Activated CD4-positive, alpha-beta memory T cell treated with anti-CD3 and anti-CD28 coated beads, Interleukin-2, amount 10 ng/mL, durations not matched to agents 7 days and 5 days (primary cell): ENCODE data around the gene RP9. TPM values are rescaled to one million over a fixed set of nuclear protein-coding genes. Genes with fewer than 3 reads are reported as not detected.

Experiments
- CTCF ChIA-PET: fragments of 350-600 bp; sonication (Branson Sonifier 250); formaldehyde crosslinking; loops from one replicate; lab custom pipeline; 2021; ENCODE audit warnings: antibody characterized with exemption, inconsistent platforms; lab: Charles Lee
- POLR2A ChIA-PET: fragments of 350-600 bp; sonication (Branson Sonifier 250); formaldehyde crosslinking; loops from one replicate; lab custom pipeline; 2021; ENCODE audit warnings: antibody characterized with exemption; lab: Charles Lee
- DNase-seq: peaks from one replicate; pipeline ENCODE4 v3.0.0-alpha.2; 2020
- H3K27ac Mint-ChIP-seq: one replicate; pipeline ENCODE4 v1.8.0; 2021; ENCODE audit warnings: mild to moderate bottlenecking, mixed read lengths
- H3K27me3 Mint-ChIP-seq: one replicate; pipeline ENCODE4 v1.8.0; 2021; ENCODE audit warnings: mixed read lengths
- H3K36me3 Mint-ChIP-seq: one replicate; pipeline ENCODE4 v1.8.0; 2021; ENCODE audit warnings: low read depth, mixed read lengths
- H3K4me1 Mint-ChIP-seq: one replicate; pipeline ENCODE4 v1.8.0; 2021; ENCODE audit warnings: mixed read lengths
- H3K4me3 Mint-ChIP-seq: one replicate; pipeline ENCODE4 v1.8.0; 2021; ENCODE audit warnings: mild to moderate bottlenecking, mixed read lengths
- H3K9me3 Mint-ChIP-seq: one replicate; pipeline ENCODE4 v1.8.0; 2021; ENCODE audit warnings: mixed read lengths
- total RNA-seq, 2 experiments: library from RNA; stranded (reverse); gene quantifications; one replicate each; pipeline ENCODE4 v1.2.3, GENCODE V29; 2021

Gene RP9
- total RNA-seq, 2 experiments from 2014 or later, result 9.7 to 11.5 TPM

DNA sequence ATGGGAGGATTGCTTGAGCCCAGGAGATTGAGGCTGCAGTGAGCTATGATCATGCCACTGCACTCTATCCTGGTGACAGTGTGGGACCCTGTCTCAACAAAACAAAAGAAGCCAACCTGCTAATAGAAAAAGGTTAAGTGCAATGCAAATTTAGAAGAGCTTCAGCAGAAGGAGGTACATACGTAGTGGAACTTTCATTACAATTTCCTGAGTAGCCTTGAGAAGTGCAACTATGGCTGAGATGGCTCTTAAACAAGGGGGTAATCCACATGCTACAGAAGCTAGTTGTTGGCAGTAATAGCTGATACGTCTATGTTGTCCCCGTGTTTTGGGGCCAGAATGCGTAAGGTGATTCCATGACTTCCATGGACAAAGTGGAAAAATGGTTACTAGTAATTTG lies 36.0 kb downstream of the RP9 start:
- H3K27ac Mint-ChIP-seq, result no peak overlapping the region
- H3K27me3 Mint-ChIP-seq, result peaks cover 18% of the 10 kb centered on the region
- no peak overlapping the region for H3K4me3 Mint-ChIP-seq
- ChIA-PET CTCF (interaction anchor here (1.3 to 2.0 kb wide), 2 partner anchors 20 to 227 kb away, joined by 5 to 7 read pairs; no protein-coding TSS in a partner anchor), POLR2A (interaction anchor here (1.7 kb wide), 1 partner anchor 11 kb away, joined by 6 read pairs; the partner anchor contains the start of gene NT5C3A)
- peaks cover 12% of the 10 kb centered on the region for H3K9me3 Mint-ChIP-seq
- no peaks in the 10 kb centered on the region for H3K36me3 Mint-ChIP-seq
- no peak for DNase-seq
- peaks cover 14% of the 10 kb centered on the region for H3K4me1 Mint-ChIP-seq

DNA sequence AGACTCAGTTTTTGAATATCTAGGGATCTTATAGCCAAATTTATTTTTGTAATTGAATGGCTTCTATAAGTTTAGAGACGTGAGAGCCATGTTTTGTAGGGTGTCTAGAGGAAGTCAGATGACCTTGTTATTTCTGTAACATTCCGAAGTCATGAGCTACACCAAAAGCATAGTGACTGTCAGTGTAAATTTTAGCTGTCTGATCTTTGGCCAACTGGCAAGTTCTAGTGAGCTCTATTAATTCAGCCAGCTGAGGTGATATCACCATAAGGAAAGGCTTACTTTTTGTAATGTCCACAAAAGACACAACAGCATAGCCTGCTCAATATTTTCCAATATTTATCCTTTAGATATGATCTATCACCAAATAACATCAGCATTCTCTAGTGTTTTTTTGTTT lies 36.7 kb downstream of the RP9 start:
- Mint-ChIP-seq H3K36me3 (no peaks in the 10 kb centered on the region), H3K4me1 (peaks cover 11% of the 10 kb centered on the region), H3K4me3 (no peak overlapping the region), H3K27ac (no peak overlapping the region), H3K27me3 (peaks cover 16% of the 10 kb centered on the region), H3K9me3 (peaks cover 12% of the 10 kb centered on the region)
- ChIA-PET CTCF (interaction anchor here (0.6 to 1.3 kb wide), 2 partner anchors 19 to 25 kb away, joined by 3 to 5 read pairs; no protein-coding TSS in a partner anchor), POLR2A (interaction anchor here (1.7 kb wide), 1 partner anchor 10 kb away, joined by 6 read pairs; the partner anchor contains the start of gene NT5C3A)
- DNase-seq, result no peak

- H3K27me3 Mint-ChIP-seq, result peaks cover 16% of the 10 kb centered on the region
- H3K9me3 Mint-ChIP-seq, result peaks cover 12% of the 10 kb centered on the region
- no peak overlapping the region for H3K27ac Mint-ChIP-seq
- POLR2A ChIA-PET, result interaction anchor here (1.1 kb wide), 1 partner anchor 180 kb away, joined by 3 read pairs; no protein-coding TSS in a partner anchor
- H3K36me3 Mint-ChIP-seq, result peaks cover 3% of the 10 kb centered on the region
- no peak for DNase-seq
- no peaks in the 10 kb centered on the region for H3K4me1 Mint-ChIP-seq
- CTCF ChIA-PET, result no interaction called here
- no peak overlapping the region for H3K4me3 Mint-ChIP-seq
Observed at GRCh38 chr7:33070831-33071230, 38.4 kb downstream of the RP9 start.

GRCh38 chr7:33070277-33070676 lies 38.9 kb downstream of the RP9 start:
- POLR2A ChIA-PET, result interaction anchor here (1.1 kb wide), 1 partner anchor 179 kb away, joined by 3 read pairs; no protein-coding TSS in a partner anchor
- Mint-ChIP-seq H3K27ac (no peak overlapping the region), H3K9me3 (peaks cover 12% of the 10 kb centered on the region), H3K27me3 (peaks cover 16% of the 10 kb centered on the region), H3K36me3 (peaks cover 3% of the 10 kb centered on the region), H3K4me1 (no peaks in the 10 kb centered on the region), H3K4me3 (no peak overlapping the region)
- CTCF ChIA-PET, result no interaction called here
- DNase-seq, result no peak

GRCh38 chr7:33067921-33068320 lies 41.3 kb downstream of the RP9 start:
- Mint-ChIP-seq H3K27me3 (peaks cover 5% of the 10 kb centered on the region), H3K9me3 (peaks cover 12% of the 10 kb centered on the region), H3K27ac (no peak overlapping the region), H3K4me1 (peaks cover 11% of the 10 kb centered on the region), H3K4me3 (no peak overlapping the region), H3K36me3 (peaks cover 9% of the 10 kb centered on the region)
- ChIA-PET POLR2A (no interaction called here), CTCF (interaction anchor here (0.7 to 1.6 kb wide), 2 partner anchors 40 to 267 kb away, joined by 3 to 4 read pairs; no protein-coding TSS in a partner anchor)
- no peak for DNase-seq

- peaks cover 5% of the 10 kb centered on the region for H3K27me3 Mint-ChIP-seq
- no peak overlapping the region for H3K4me3 Mint-ChIP-seq
- H3K36me3 Mint-ChIP-seq, result peaks cover 9% of the 10 kb centered on the region
- H3K9me3 Mint-ChIP-seq, result peaks cover 12% of the 10 kb centered on the region
- H3K4me1 Mint-ChIP-seq, result peaks cover 11% of the 10 kb centered on the region
- H3K27ac Mint-ChIP-seq, result no peak overlapping the region
- ChIA-PET CTCF (no interaction called here), POLR2A (no interaction called here)
- DNase-seq, result no peak
Observed at GRCh38 chr7:33066771-33067170, 42.4 kb downstream of the RP9 start.

GRCh38 chr7:33065981-33066380 lies 43.2 kb downstream of the RP9 start:
- POLR2A ChIA-PET, result no interaction called here
- Mint-ChIP-seq H3K36me3 (peaks cover 9% of the 10 kb centered on the region), H3K27me3 (peaks cover 5% of the 10 kb centered on the region), H3K9me3 (peaks cover 10% of the 10 kb centered on the region), H3K4me1 (peaks cover 15% of the 10 kb centered on the region), H3K27ac (no peak overlapping the region), H3K4me3 (no peak overlapping the region)
- CTCF ChIA-PET, result interaction anchor here (1.2 kb wide), 1 partner anchor 41 kb away, joined by 4 read pairs; no protein-coding TSS in a partner anchor
- no peak for DNase-seq

DNA sequence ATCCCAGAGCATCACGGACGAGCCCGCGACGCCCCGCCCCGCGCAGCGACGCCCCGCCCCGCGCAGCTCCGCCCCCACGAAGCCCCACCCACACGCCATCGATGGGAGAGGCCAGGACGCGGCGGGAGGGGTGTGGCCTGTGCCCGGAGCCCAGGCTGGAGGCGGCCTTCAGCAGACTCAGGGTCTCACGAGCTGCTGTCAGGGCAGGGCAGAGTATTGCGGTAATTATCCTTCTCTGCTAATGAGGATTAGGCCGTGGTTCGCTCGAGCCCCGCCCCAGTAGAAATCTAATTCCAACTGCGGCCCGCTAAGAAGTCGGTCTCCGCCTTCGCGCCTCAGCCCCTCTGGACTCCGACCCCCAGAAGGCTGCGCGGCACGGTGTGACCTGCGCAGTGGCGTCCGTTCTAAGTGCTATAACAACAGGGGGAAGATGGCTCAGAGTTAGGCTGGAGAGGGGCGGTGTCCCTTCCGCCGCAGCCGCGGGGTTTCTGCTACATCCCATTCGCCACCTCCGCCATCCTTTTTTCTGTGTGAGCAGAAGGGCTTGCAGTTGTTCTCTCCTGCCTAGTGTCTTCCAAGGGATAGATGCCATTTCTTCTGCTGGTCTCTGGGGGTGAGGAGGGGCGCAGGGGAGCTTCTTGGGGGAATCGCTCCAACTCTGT lies 46.3 kb downstream of the RP9 start:
- Mint-ChIP-seq H3K27ac (peak overlapping the region; percentile 78), H3K4me1 (peaks cover 38% of the 10 kb centered on the region), H3K9me3 (no peaks in the 10 kb centered on the region), H3K4me3 (peak overlapping the region; percentile 78), H3K36me3 (peaks cover 28% of the 10 kb centered on the region), H3K27me3 (peaks cover 3% of the 10 kb centered on the region)
- POLR2A ChIA-PET, result interaction anchor here (0.9 to 5.5 kb wide), 15 partner anchors 9 to 567 kb away, joined by 3 to 60 read pairs (median 6); partner anchors contain the start of genes AVL9, KBTBD2 and RP9
- peak; percentile 92 for DNase-seq
- CTCF ChIA-PET, result interaction anchor here (0.6 to 3.6 kb wide), 9 partner anchors 11 to 217 kb away, joined by 3 to 30 read pairs (median 3); partner anchors contain the start of gene RP9

- H3K4me1 Mint-ChIP-seq, result peaks cover 42% of the 10 kb centered on the region
- peak within 1 kb of the TSS; percentile 78 for H3K4me3 Mint-ChIP-seq
- H3K27me3 Mint-ChIP-seq, result peaks cover 3% of the 10 kb centered on the region
- H3K36me3 Mint-ChIP-seq, result peaks cover 29% of the 10 kb centered on the region
- no peaks in the 10 kb centered on the region for H3K9me3 Mint-ChIP-seq
- ChIA-PET POLR2A (interaction anchor here (0.5 to 5.5 kb wide), 16 partner anchors 9 to 566 kb away, joined by 3 to 60 read pairs (median 6); partner anchors contain the start of genes AVL9, KBTBD2 and RP9), CTCF (interaction anchor here (0.6 to 3.6 kb wide), 11 partner anchors 10 to 216 kb away, joined by 3 to 30 read pairs (median 3); partner anchors contain the start of gene RP9)
- peak; percentile 38 for DNase-seq
- peak within 1 kb of the TSS; percentile 84 for H3K27ac Mint-ChIP-seq
Observed at GRCh38 chr7:33062023-33062781, 47.0 kb downstream of the RP9 start, which contains the start of gene NT5C3A. Gene NT5C3A (minus strand): TSS chr7:33062776. CDS start chr7:33062705, 71 bp downstream.

DNA sequence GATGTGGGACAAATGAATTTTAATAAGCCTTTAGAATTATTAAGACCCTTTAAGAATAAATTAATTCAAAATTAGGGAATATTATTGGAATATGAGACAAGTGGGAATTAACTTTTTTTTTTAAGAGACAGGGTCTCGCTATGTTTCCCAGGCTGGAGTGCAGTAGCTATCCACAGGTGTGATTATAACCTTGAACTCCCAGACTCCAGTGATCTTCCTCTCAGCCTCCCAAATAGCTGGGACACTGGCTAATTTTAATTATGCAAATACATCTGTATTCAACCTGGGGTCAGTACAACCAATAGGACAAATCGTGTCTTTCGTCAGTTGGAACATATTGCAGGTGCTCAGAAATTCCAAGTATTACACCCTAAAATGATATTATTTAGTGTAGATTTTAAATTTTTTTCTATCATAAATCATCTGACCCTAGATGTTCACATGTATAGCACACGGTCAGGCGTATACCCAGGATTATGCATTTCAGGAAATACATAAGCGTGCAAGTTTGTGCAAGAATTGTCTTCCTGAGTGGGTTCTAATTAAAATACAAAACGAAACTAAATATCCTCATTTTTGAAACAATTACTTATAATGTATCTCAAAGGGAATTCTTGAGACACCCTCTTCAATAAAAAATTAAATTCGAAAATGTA lies 47.8 kb downstream of the RP9 start:
- H3K9me3 Mint-ChIP-seq, result no peaks in the 10 kb centered on the region
- peak overlapping the region; percentile 78 for H3K4me3 Mint-ChIP-seq
- H3K27me3 Mint-ChIP-seq, result peaks cover 3% of the 10 kb centered on the region
- peak overlapping the region; percentile 84 for H3K27ac Mint-ChIP-seq
- peaks cover 34% of the 10 kb centered on the region for H3K36me3 Mint-ChIP-seq
- POLR2A ChIA-PET, result interaction anchor here (0.9 to 5.5 kb wide), 11 partner anchors 8 to 566 kb away, joined by 3 to 60 read pairs (median 7); partner anchors contain the start of genes AVL9, KBTBD2 and RP9
- peaks cover 42% of the 10 kb centered on the region for H3K4me1 Mint-ChIP-seq
- CTCF ChIA-PET, result interaction anchor here (1.2 to 3.6 kb wide), 7 partner anchors 12 to 215 kb away, joined by 3 to 30 read pairs (median 8); partner anchors contain the start of gene RP9
- no peak for DNase-seq

DNA sequence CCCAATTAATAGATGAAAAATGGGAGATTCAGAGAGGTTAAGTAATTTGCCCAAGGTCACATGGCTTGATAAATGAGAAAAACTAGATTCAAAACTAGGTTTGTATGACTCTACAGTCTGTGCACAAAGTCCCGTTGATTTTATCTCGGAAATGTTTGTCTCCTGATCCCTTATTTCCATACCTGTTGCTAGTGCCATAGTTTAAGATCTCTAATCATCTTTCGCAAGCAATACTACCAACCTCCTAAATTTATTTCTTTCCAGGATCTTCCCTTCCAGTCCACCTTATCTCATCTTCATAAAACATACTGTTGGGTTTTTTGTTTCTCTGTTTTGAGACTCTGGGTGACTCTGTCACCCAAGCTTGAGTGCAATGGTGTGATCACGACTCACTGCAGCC lies 49.6 kb downstream of the RP9 start:
- H3K4me1 Mint-ChIP-seq, result peaks cover 53% of the 10 kb centered on the region
- DNase-seq, result no peak
- ChIA-PET POLR2A (interaction anchor here (4.7 to 5.5 kb wide), 2 partner anchors 19 to 168 kb away, joined by 60 read pairs; partner anchors contain the start of gene KBTBD2), CTCF (interaction anchor here (0.9 to 1.2 kb wide), 4 partner anchors 10 to 213 kb away, joined by 3 to 5 read pairs (median 4); no protein-coding TSS in a partner anchor)
- peaks cover 30% of the 10 kb centered on the region for H3K36me3 Mint-ChIP-seq
- no peaks in the 10 kb centered on the region for H3K27me3 Mint-ChIP-seq
- H3K9me3 Mint-ChIP-seq, result no peaks in the 10 kb centered on the region
- no peak overlapping the region for H3K27ac Mint-ChIP-seq
- H3K4me3 Mint-ChIP-seq, result no peak overlapping the region
